Colonic mucosa (tissue), 4 donors: ENCODE data around the gene SALL1. TPM values are rescaled to one million over a fixed set of nuclear protein-coding genes. Genes with fewer than 3 reads are reported as not detected.

Experiments used
- DNase-seq: peaks from one replicate; pipeline ENCODE4 v3.0.0-alpha.2; 2020
- H3K27ac ChIP-seq: fragments of 200-600 bp; one replicate; pipeline ENCODE4 v1.8.0; 2021
- H3K27me3 ChIP-seq: fragments of 200-600 bp; one replicate; pipeline ENCODE4 v1.8.0; 2021
- H3K36me3 ChIP-seq: fragments of 200-600 bp; one replicate; pipeline ENCODE4 v1.8.0; 2021
- H3K4me1 ChIP-seq: fragments of 200-600 bp; one replicate; pipeline ENCODE4 v1.8.0; 2021; ENCODE audit warnings: mild to moderate bottlenecking
- H3K4me3 ChIP-seq: fragments of 200-600 bp; one replicate; pipeline ENCODE4 v1.8.0; 2021
- H3K9ac ChIP-seq, 2 donors: one replicate each; pipeline ENCODE4 v1.7.0; 2013; ENCODE audit warnings: control low read depth in 2 of 2, low read depth in 2 of 2, low read length in 2 of 2
- H3K9me3 ChIP-seq: fragments of 200-600 bp; one replicate; pipeline ENCODE4 v1.8.0; 2021
- intact Hi-C: fragments of 100-400 bp; cut with DNase I; formaldehyde crosslinking; loops from one replicate; pipeline ENCODE4 v1.14.1; 2022
- total RNA-seq, 2 donors: library from RNA; stranded (reverse); fragmentation: NEBNext Ultra II Directional in 1 of 2; extraction: Animal tissue kit (Norgen Biotek cat#: 25700) in 1 of 2; gene quantifications; one replicate each; pipeline ENCODE4 v1.2.1, GENCODE V29; 2021
- TF ChIP-seq, protein P1 (sequence below): fragments of 200-600 bp; IDR thresholded peaks from one replicate; pipeline ENCODE4 v1.8.0; 2022; ENCODE audit warnings: antibody characterized with exemption, mild to moderate bottlenecking
- donor health status: healthy.
- donor health status: DM: no; HTN: no; CAD: no.
- donor health status: DM: no; HTN: no; CAD: no.

The SALL1 gene
- total RNA-seq, 2 donors from 2014 or later, result 1.7 to 4.1 TPM

DNA sequence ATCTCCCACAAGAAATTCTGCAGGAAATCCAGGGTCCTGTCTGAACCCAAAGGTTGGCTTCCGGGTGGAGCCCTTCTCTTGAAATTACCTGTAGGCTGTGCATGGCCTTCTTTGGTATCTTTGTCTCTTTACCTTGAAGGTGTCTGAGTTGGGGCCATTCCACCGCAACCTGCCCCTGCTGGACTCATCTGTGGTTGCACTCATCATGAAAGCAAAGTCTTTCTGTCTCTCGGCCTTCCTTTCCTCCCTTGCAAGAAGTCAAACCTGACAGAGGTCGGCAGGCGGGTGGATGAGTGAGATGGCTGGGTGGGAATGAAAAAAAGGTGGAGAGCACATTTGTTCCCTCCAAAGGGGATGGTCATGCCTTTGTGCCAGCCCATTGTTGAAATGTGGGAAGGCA is 25.1 kb downstream of the SALL1 start:
- intact Hi-C loops, result no loop called here

DNA sequence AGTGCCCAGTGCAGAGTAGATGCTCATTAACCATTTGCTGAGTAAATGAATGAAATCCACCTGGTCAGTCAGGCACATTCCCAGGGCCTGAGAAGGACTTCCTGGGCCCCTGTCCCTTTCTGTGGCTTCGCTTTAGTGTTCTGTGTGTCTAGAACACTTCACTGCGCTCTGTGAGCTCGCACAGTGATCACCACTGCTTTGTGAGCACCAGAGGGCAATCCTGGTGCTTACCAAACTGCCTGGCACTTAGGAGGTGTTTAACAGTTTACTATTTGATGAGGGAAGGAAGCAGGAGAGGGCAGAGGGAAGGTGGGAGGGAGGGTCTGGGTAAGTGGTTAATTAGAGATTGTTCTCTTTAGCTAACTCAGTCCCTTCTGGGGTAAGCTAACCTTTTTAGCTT is 26.2 kb downstream of the SALL1 start:
- Histone ChIP-seq H3K36me3 (no peaks in the 10 kb centered on the region), H3K9ac (no peak overlapping the region), H3K4me3 (no peak overlapping the region), H3K9me3 (no peaks in the 10 kb centered on the region), H3K4me1 (no peaks in the 10 kb centered on the region), H3K27ac (no peak overlapping the region), H3K27me3 (no peaks in the 10 kb centered on the region)
- intact Hi-C loops, result no loop called here
- no peak for DNase-seq
- TF ChIP-seq, protein P1, sequence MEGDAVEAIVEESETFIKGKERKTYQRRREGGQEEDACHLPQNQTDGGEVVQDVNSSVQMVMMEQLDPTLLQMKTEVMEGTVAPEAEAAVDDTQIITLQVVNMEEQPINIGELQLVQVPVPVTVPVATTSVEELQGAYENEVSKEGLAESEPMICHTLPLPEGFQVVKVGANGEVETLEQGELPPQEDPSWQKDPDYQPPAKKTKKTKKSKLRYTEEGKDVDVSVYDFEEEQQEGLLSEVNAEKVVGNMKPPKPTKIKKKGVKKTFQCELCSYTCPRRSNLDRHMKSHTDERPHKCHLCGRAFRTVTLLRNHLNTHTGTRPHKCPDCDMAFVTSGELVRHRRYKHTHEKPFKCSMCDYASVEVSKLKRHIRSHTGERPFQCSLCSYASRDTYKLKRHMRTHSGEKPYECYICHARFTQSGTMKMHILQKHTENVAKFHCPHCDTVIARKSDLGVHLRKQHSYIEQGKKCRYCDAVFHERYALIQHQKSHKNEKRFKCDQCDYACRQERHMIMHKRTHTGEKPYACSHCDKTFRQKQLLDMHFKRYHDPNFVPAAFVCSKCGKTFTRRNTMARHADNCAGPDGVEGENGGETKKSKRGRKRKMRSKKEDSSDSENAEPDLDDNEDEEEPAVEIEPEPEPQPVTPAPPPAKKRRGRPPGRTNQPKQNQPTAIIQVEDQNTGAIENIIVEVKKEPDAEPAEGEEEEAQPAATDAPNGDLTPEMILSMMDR, result no peak

More for the DNA sequence above, 25.1 kb downstream of the SALL1 start:
- Histone ChIP-seq H3K27ac (no peak overlapping the region), H3K4me3 (no peak overlapping the region), H3K9me3 (no peaks in the 10 kb centered on the region), H3K4me1 (no peaks in the 10 kb centered on the region), H3K27me3 (no peaks in the 10 kb centered on the region), H3K36me3 (no peaks in the 10 kb centered on the region), H3K9ac (no peak overlapping the region)
- DNase-seq, result no peak
- TF ChIP-seq, protein P1, result no peak

DNA sequence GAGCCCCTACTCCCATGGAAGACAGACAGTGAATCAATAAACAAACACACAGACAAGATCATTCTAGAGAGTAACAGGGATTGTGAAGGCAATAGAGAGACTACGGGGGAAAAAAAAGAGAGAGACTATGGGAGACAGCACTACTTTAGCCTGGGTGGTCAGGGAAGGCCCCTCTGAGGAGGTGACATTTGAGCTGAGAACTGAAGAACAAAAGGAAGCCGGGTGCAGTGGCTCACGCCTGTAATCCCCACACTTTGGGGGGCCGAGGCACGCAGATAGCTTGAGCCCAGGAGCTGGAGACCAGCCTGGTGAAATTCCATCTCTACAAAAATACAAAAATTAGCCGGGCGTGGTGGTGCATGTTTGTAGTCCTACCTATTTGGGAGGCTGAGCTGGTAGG is 29.2 kb downstream of the SALL1 start:
- Histone ChIP-seq H3K27ac (no peak overlapping the region), H3K36me3 (no peaks in the 10 kb centered on the region), H3K4me3 (no peak overlapping the region), H3K4me1 (no peaks in the 10 kb centered on the region), H3K27me3 (no peaks in the 10 kb centered on the region), H3K9me3 (no peaks in the 10 kb centered on the region), H3K9ac (no peak overlapping the region)
- TF ChIP-seq, protein P1, result no peak
- DNase-seq, result no peak
- intact Hi-C loops, result no loop called here

DNA sequence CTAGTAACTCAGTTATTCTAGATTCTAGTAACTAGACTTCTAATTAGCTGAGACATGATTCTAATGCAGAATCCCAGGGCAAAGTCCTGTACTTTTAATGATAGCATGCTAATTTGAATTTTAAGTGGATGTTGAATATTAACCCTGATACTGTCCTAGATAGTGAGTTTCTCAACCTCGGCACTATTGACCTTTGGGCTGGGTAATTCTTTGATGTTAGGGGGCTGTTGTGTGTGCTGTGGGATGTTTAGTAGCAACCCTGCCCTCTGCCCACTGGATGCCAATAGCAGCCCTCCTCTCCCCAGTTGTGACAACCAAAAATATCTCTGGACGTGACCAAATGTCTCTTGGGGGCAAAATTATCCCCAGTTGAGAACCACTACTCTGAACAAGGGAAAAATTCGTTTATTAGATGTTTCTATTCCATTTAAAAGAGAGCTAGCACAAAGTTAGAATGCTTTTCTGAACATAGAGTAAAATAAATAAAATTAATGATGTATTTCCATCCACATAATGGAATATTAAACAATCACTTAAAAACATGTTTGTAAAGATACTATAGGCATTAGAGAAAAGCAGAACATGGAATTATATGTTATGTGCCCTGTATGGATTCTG is 30.2 kb downstream of the SALL1 start:
- TF ChIP-seq, protein P1, result no peak
- H3K9me3 ChIP-seq, result no peaks in the 10 kb centered on the region
- H3K27ac ChIP-seq, result no peak overlapping the region
- no peaks in the 10 kb centered on the region for H3K4me1 ChIP-seq
- intact Hi-C loops, result no loop called here
- no peaks in the 10 kb centered on the region for H3K27me3 ChIP-seq
- no peaks in the 10 kb centered on the region for H3K36me3 ChIP-seq
- H3K9ac ChIP-seq, result no peak overlapping the region
- H3K4me3 ChIP-seq, result no peak overlapping the region
- DNase-seq, result no peak

DNA sequence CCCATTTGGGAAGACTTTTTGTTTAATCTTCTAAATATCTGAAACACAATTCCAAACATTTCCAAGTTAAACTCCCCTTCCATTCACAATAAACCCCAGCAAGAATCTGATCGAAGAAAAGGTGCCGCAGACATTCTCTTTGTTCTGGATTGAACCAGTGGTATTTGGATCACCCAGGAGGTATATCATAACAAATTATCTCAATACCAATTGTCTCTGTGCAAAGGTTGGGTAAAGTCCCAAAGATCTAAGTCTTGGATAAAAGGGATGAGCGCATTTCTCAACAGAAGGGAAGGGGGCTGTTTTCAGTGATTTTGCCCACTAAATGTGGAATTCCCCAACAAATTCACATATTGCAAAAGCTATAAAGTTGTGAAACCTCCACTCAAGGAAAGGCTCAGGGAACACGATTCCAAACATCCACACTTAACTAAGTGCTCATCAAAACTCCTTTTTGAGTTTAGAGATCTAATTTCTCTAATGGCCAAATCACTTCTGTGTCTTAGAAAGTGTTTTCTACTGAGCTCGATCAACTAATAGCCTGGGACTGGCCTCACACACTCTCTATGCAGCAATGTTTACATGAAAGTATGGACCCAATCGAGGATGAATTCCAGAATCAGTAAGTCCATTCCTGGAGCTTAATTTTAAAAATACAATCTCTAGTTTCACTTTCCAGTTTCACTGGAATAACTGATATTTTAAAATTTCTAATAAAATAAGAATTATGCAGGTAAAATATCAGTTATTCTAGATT is 30.9 kb downstream of the SALL1 start:
- DNase-seq, result no peak
- intact Hi-C loops, result no loop called here
- no peak overlapping the region for H3K9ac ChIP-seq
- H3K4me3 ChIP-seq, result no peak overlapping the region
- H3K9me3 ChIP-seq, result no peaks in the 10 kb centered on the region
- no peaks in the 10 kb centered on the region for H3K36me3 ChIP-seq
- no peaks in the 10 kb centered on the region for H3K27me3 ChIP-seq
- H3K4me1 ChIP-seq, result no peaks in the 10 kb centered on the region
- H3K27ac ChIP-seq, result no peak overlapping the region
- TF ChIP-seq, protein P1, result no peak
